ENCODE data around the gene HNRNPL.
"Not testable (repeated sequence)": the region's sequence is repeated elsewhere in the genome, so short reads cannot be mapped to it uniquely, and the experiment has no call there.

HNRNPL gene

DNA sequence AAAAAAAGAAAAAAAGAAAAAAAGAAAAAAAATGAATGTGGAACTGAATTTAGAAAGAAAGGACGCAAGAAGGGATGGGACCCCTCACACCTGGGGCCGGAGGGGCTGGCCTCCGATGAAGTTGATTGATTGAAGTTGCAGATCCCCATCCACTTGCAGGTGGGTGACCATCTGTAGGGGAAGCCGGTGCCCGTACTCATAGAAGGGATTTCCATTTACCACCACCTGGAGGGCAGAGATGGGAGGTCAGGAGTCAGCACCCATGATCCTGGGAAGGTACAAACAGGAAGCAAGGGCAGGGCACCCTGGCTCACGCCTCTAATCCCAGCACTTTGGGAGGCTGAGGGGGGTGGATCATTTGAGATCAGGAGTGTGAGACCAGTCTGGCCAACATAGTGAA is 43.4 kb downstream of the HNRNPL start:
- H3K27me3 ChIP-seq (ENCODE audit: insufficient read depth, low read length): no peaks in the 10 kb centered on the region
- no peak overlapping the region for H2AFZ ChIP-seq (ENCODE audit: low read depth, low read length)
- H3K4me1 ChIP-seq (ENCODE audit: insufficient read depth, low read length): no peaks in the 10 kb centered on the region
- H3K4me3 ChIP-seq (ENCODE audit: low read length): no peak overlapping the region
- H3K36me3 ChIP-seq (ENCODE audit: insufficient read depth, low read length): no peaks in the 10 kb centered on the region
- H3K9me3 ChIP-seq (ENCODE audit: low read length): no peaks in the 10 kb centered on the region

- no peaks in the 10 kb centered on the region for H3K4me1 ChIP-seq (ENCODE audit: insufficient read depth, low read length)
- no peak overlapping the region for H2AFZ ChIP-seq (ENCODE audit: low read depth, low read length)
These were observed 44.6 kb downstream of the HNRNPL start for GRCh38 chr19:38805180-38805579.

GRCh38 chr19:38803543-38803942 is 46.2 kb downstream of the HNRNPL start:
- H3K27me3 ChIP-seq (ENCODE audit: insufficient read depth, low read length): no peaks in the 10 kb centered on the region
- no peak overlapping the region for H2AFZ ChIP-seq (ENCODE audit: low read depth, low read length)
- H3K36me3 ChIP-seq (ENCODE audit: insufficient read depth, low read length): no peaks in the 10 kb centered on the region
- H3K4me1 ChIP-seq (ENCODE audit: insufficient read depth, low read length): no peaks in the 10 kb centered on the region
- no peaks in the 10 kb centered on the region for H3K9me3 ChIP-seq (ENCODE audit: low read length)
- no peak overlapping the region for H3K4me3 ChIP-seq (ENCODE audit: low read length)

More at GRCh38 chr19:38805180-38805579, 44.6 kb downstream of the HNRNPL start:
- Histone ChIP-seq H3K36me3 (ENCODE audit: insufficient read depth, low read length) (no peaks in the 10 kb centered on the region), H3K27me3 (ENCODE audit: insufficient read depth, low read length) (no peaks in the 10 kb centered on the region), H3K9me3 (ENCODE audit: low read length) (no peaks in the 10 kb centered on the region), H3K4me3 (ENCODE audit: low read length) (no peak overlapping the region)

DNA sequence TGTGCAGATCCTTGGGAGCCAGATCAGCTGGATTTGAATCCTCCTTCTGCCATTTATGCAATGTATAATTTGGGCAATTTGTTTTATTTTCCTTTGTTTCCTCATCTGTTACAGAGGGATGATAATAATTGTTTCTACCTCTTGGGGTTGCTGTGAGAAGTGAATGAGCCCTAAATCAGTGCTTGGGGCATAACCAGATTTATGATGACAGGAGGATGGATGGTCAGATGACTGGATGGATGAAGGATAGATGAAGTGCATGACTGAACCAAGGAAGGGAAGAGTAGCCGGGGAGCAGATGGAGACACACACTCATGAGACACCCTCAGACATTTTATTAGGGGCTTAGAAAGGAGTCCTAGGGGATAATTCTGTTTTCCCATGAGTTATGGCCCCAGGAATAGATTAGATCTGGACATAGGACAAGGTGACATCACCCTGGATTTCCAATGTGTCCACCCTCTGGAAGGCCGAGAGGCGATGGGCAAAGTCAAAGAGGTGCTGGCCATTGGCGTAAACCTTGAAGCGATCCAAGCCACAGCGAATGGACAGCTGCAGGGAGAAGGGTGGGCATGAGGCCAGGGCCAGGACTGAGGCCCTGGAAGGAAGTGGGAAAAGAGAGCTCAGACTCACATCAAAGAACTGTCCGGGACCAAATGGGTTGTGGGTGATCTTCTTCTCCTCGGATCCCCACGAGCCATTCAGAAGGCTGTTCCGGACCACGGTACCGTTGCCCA is 48.3 kb downstream of the HNRNPL start:
- Histone ChIP-seq H3K9me3 (ENCODE audit: low read length) (no peaks in the 10 kb centered on the region), H3K4me1 (ENCODE audit: insufficient read depth, low read length) (no peaks in the 10 kb centered on the region), H2AFZ (ENCODE audit: low read depth, low read length) (no peak overlapping the region), H3K4me3 (ENCODE audit: low read length) (no peak overlapping the region), H3K36me3 (ENCODE audit: insufficient read depth, low read length) (no peaks in the 10 kb centered on the region), H3K27me3 (ENCODE audit: insufficient read depth, low read length) (no peaks in the 10 kb centered on the region)

- Histone ChIP-seq H3K4me1 (ENCODE audit: insufficient read depth, low read length) (no peaks in the 10 kb centered on the region), H3K27me3 (ENCODE audit: insufficient read depth, low read length) (no peaks in the 10 kb centered on the region), H3K36me3 (ENCODE audit: insufficient read depth, low read length) (no peaks in the 10 kb centered on the region), H3K4me3 (ENCODE audit: low read length) (no peak overlapping the region), H2AFZ (ENCODE audit: low read depth, low read length) (no peak overlapping the region), H3K9me3 (ENCODE audit: low read length) (no peaks in the 10 kb centered on the region)
These were observed 49.0 kb downstream of the HNRNPL start for GRCh38 chr19:38800577-38801347.

DNA sequence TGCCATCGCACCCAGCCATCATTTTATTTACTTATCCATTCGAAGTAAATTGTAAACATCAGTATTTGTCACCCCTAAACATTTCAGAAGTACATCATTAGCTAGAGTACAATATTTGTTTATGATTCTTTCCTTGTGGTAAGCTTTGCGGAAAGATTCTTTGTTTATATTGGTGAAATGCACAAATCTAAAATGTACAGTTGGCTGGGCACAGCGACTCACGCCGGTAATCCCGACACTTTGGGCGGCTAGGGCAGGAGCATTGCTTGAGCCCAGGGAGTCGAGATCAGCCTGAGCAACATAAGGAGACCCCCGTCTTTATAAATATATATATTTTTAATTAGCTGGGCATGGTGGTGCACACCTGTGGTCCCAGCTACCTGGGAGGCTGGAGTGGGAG is 50.7 kb downstream of the HNRNPL start:
- no peaks in the 10 kb centered on the region for H3K4me1 ChIP-seq (ENCODE audit: insufficient read depth, low read length)
- H3K36me3 ChIP-seq (ENCODE audit: insufficient read depth, low read length): no peaks in the 10 kb centered on the region
- H2AFZ ChIP-seq (ENCODE audit: low read depth, low read length): no peak overlapping the region
- no peaks in the 10 kb centered on the region for H3K27me3 ChIP-seq (ENCODE audit: insufficient read depth, low read length)
- no peak overlapping the region for H3K4me3 ChIP-seq (ENCODE audit: low read length)
- H3K9me3 ChIP-seq (ENCODE audit: low read length): no peaks in the 10 kb centered on the region

GRCh38 chr19:38797781-38798180 is 52.0 kb downstream of the HNRNPL start:
- not testable (repeated sequence) for H3K4me1 ChIP-seq (ENCODE audit: insufficient read depth, low read length); H3K27me3 ChIP-seq (ENCODE audit: insufficient read depth, low read length); H3K4me3 ChIP-seq (ENCODE audit: low read length); H3K9me3 ChIP-seq (ENCODE audit: low read length); H3K36me3 ChIP-seq (ENCODE audit: insufficient read depth, low read length); H2AFZ ChIP-seq (ENCODE audit: low read depth, low read length)

- Histone ChIP-seq H3K9me3 (ENCODE audit: low read length) (peaks cover 1% of the 10 kb centered on the region), H3K4me3 (ENCODE audit: low read length) (no peak overlapping the region), H3K4me1 (ENCODE audit: insufficient read depth, low read length) (no peaks in the 10 kb centered on the region), H3K36me3 (ENCODE audit: insufficient read depth, low read length) (no peaks in the 10 kb centered on the region), H3K27me3 (ENCODE audit: insufficient read depth, low read length) (peaks cover 2% of the 10 kb centered on the region), H2AFZ (ENCODE audit: low read depth, low read length) (no peak overlapping the region)
These were observed 53.6 kb downstream of the HNRNPL start for GRCh38 chr19:38796154-38796553.

DNA sequence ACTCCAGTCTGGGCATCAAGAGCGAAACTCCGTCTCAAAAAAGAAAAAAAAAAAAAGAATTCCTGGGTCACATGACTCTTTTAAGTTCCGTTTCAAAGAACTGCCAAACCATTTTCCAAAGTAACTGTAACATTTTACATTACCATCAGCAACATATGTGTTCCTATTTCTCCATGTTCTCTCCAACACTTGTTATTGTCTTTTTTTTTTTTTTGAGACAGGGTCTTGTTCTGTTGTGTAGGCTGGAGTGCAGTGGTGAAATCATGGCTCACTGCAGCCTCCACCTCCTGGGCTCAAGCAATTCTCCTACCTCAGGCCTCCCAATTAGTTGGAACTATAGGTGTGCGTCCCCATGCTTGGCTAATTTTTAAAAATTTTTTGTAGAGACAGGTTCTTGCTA is 54.2 kb downstream of the HNRNPL start:
- Histone ChIP-seq H2AFZ (ENCODE audit: low read depth, low read length) (no peak overlapping the region), H3K36me3 (ENCODE audit: insufficient read depth, low read length) (no peaks in the 10 kb centered on the region), H3K9me3 (ENCODE audit: low read length) (peaks cover 1% of the 10 kb centered on the region), H3K4me1 (ENCODE audit: insufficient read depth, low read length) (no peaks in the 10 kb centered on the region), H3K27me3 (ENCODE audit: insufficient read depth, low read length) (peaks cover 2% of the 10 kb centered on the region), H3K4me3 (ENCODE audit: low read length) (no peak overlapping the region)

DNA sequence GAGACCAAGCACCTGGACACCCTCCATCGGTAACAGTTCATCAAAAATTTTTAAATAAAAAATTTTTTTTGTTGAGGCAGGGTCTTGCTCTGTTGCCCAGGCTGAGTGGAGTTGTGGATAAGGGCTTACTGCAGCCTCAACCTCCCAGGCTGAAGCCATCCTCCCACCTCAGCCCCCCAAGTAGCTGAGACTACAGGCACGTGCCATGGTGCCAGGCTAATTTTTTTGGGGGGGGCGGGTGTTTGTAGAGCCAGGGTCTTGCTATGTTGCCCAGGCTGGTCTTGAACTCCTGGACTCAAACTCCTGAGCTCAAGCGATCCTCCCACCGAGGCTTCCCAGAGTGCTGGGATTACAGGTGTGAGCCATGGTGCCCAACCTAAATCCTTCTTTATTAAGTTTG is 56.1 kb downstream of the HNRNPL start:
- H2AFZ ChIP-seq (ENCODE audit: low read depth, low read length): no peak overlapping the region
- no peaks in the 10 kb centered on the region for H3K36me3 ChIP-seq (ENCODE audit: insufficient read depth, low read length)
- H3K4me1 ChIP-seq (ENCODE audit: insufficient read depth, low read length): no peaks in the 10 kb centered on the region
- no peak overlapping the region for H3K4me3 ChIP-seq (ENCODE audit: low read length)
- peaks cover 2% of the 10 kb centered on the region for H3K27me3 ChIP-seq (ENCODE audit: insufficient read depth, low read length)
- peaks cover 1% of the 10 kb centered on the region for H3K9me3 ChIP-seq (ENCODE audit: low read length)

DNA sequence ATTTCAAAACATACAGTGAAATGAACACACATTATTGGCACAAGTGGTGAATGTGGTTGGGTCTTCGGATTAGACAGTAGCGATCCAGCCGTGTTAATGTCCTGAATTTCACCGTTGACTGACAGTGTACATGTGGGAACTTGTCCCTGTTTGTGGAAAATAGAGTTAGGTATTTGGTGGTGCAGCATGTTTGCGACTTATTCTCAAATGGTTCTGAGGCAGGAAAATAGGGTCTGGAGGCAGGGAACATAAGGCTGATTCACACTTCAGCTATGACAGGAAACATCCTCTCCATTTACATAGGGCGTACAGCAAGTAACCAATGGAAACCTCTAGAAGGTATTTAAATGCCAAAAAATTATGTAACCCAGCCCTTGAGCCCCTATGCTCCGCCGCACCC is 56.6 kb downstream of the HNRNPL start:
- H3K36me3 ChIP-seq (ENCODE audit: insufficient read depth, low read length): no peaks in the 10 kb centered on the region
- H2AFZ ChIP-seq (ENCODE audit: low read depth, low read length): no peak overlapping the region
- H3K27me3 ChIP-seq (ENCODE audit: insufficient read depth, low read length): peaks cover 2% of the 10 kb centered on the region
- H3K9me3 ChIP-seq (ENCODE audit: low read length): peaks cover 1% of the 10 kb centered on the region
- no peaks in the 10 kb centered on the region for H3K4me1 ChIP-seq (ENCODE audit: insufficient read depth, low read length)
- no peak overlapping the region for H3K4me3 ChIP-seq (ENCODE audit: low read length)

DNA sequence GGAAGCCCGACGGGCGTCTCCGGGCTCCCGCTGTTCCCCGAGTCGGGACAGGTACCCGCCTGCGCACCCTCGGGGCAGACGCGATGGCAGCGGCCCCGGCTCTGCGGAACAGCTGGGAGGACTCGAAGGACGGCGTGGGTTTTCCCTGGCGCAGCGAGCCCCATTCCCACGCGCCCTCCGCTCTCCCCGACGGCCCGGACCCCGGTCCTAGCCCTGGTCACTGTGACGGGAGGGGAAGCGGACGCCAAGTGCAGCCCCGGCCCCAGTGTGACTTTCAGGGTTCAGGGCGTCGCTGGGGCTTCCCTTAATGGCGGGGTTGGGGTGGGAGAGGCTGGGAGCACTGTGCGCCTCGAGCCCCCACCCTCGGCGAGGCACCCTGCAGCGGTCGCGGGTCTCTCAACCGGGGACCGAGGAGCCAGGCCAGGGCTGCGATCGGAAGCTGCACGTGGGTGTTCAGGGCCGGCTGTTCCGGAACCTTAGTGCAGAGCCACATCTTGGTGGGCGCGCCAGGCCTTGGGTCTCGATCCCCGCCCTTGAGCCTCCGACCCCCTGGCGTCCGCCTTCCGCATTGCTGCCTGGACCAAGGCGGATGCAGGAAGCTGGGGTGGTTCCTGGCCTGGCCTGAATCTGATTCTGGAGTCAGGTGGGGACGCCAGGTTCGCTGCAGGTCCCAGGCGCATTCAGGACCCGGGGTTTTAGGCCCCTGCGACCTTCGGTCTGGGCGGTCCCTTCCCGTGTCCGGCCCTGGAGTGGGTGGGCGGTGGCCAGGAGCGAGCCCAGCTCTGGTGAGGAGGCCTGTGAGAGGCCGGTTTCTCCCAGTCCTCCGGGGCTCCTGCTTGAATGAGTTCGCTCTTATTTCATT is 57.3 kb downstream of the HNRNPL start:
- Histone ChIP-seq H3K36me3 (ENCODE audit: insufficient read depth, low read length) (no peaks in the 10 kb centered on the region), H3K27me3 (ENCODE audit: insufficient read depth, low read length) (peaks cover 2% of the 10 kb centered on the region), H3K4me1 (ENCODE audit: insufficient read depth, low read length) (no peaks in the 10 kb centered on the region), H2AFZ (ENCODE audit: low read depth, low read length) (no peak overlapping the region), H3K4me3 (ENCODE audit: low read length) (no peak overlapping the region), H3K9me3 (ENCODE audit: low read length) (peaks cover 1% of the 10 kb centered on the region)

GRCh38 chr19:38791451-38792064 is 58.2 kb downstream of the HNRNPL start:
- not testable (repeated sequence) for H3K27me3 ChIP-seq (ENCODE audit: insufficient read depth, low read length); H3K36me3 ChIP-seq (ENCODE audit: insufficient read depth, low read length); H3K4me3 ChIP-seq (ENCODE audit: low read length); H3K9me3 ChIP-seq (ENCODE audit: low read length); H2AFZ ChIP-seq (ENCODE audit: low read depth, low read length); H3K4me1 ChIP-seq (ENCODE audit: insufficient read depth, low read length)
